Activated CD8-positive, alpha-beta memory T cell treated with anti-CD3 and anti-CD28 coated beads, Interleukin-2, amount 50 U/mL, for 48 hours (primary cell): ENCODE data around the gene FREM1.
A peak's percentile ranks its signal among the peaks of the same experiment; 100 is the strongest.

ENCODE experiments used
- DNase-seq: peaks from one replicate; pipeline ENCODE4 v3.0.0-alpha.2; 2020

Gene FREM1

GRCh38 chr9:14693251-14693861, 216.9 kb downstream of the FREM1 start, which contains the start of gene ZDHHC21:
Gene ZDHHC21 (minus strand): TSS chr9:14693432. CDS start chr9:14674340, 19,092 bp downstream.
- DNase-seq: peak; percentile 83

GRCh38 chr9:14692470-14693250, 217.6 kb downstream of the FREM1 start:
- DNase-seq: peak; percentile 61

- DNase-seq: no peak
Observed at GRCh38 chr9:14690948-14691730, 219.1 kb downstream of the FREM1 start.

GRCh38 chr9:14687042-14687719, 223.0 kb downstream of the FREM1 start:
- DNase-seq: no peak

- DNase-seq: no peak
Observed at GRCh38 chr9:14686168-14686567, 224.1 kb downstream of the FREM1 start.
